ENCODE data around the gene ADAMTS15. TPM values are rescaled to one million over a fixed set of nuclear protein-coding genes. Genes with fewer than 3 reads are reported as not detected.
"Not testable (repeated sequence)": the region's sequence is repeated elsewhere in the genome, so short reads cannot be mapped to it uniquely, and the experiment has no call there.

ADAMTS15 gene
- total and polyA plus RNA-seq, 11 donors = 5.3 to 71.0 (median 16.7) TPM

- intact Hi-C loops (cut with DNase I) = loop anchor here in 9 of 10 donors (1.0 to 10.0 kb wide), 11 partner anchors 293 to 548 kb away; no protein-coding TSS in a partner anchor
- H3K9me3 ChIP-seq = no peaks in the 10 kb centered on the region
- no peak for TF ChIP-seq POLR2A (IDR thresholded peaks at IDR 0.05)
- peak; percentile 69 to 87 (median 76) for TF ChIP-seq CTCF (IDR thresholded peaks at IDR 0.05)
- peaks cover 0 to 19% (median 9%) of the 10 kb centered on the region in 12 donors for H3K4me1 ChIP-seq
- H3K4me3 ChIP-seq = peak overlapping the region; percentile 9 to 70 (median 58)
- DNase-seq (peak; percentile 73 to 83 (median 77)), ATAC-seq (peak; percentile 76 to 91 (median 90))
- peaks cover 0 to 17% (median 0%) of the 10 kb centered on the region in 9 donors for H3K27me3 ChIP-seq
- 0 to 1% (median 0%) methylated on average over 20 of the region's 20 CpGs for WGBS, 4 donors
- no peaks in the 10 kb centered on the region for H3K36me3 ChIP-seq
- H3K27ac ChIP-seq = peak overlapping the region in 11 of 12 donors; percentile 33 to 82 (median 72)
These were observed 13.8 kb upstream of the ADAMTS15 start for GRCh38 chr11:130434521-130435223.

GRCh38 chr11:130435671-130436070 is 12.8 kb upstream of the ADAMTS15 start:
- TF ChIP-seq CTCF (IDR thresholded peaks at IDR 0.05) (no peak), POLR2A (IDR thresholded peaks at IDR 0.05) (no peak)
- intact Hi-C loops (cut with DNase I) = loop anchor here in 7 of 10 donors (1.0 to 10.0 kb wide), 7 partner anchors 292 to 459 kb away; no protein-coding TSS in a partner anchor
- Histone ChIP-seq H3K4me1 (peaks cover 0 to 19% (median 9%) of the 10 kb centered on the region in 12 donors), H3K27ac (no peak overlapping the region), H3K9me3 (no peaks in the 10 kb centered on the region), H3K36me3 (no peaks in the 10 kb centered on the region), H3K27me3 (peaks cover 0 to 7% (median 0%) of the 10 kb centered on the region in 9 donors), H3K4me3 (no peak overlapping the region)
- 52 to 63% (median 56%) methylated on average over 4 of the region's 4 CpGs for WGBS, 4 donors
- DNase-seq (peak in 1 of 5 donors; percentile 30), ATAC-seq (no peak)

- DNase-seq (peak in 1 of 5 donors; percentile 13), ATAC-seq (no peak)
- 77 to 86% (median 80%) methylated on average over 3 of the region's 3 CpGs for WGBS, 4 donors
- peaks cover 0 to 19% (median 9%) of the 10 kb centered on the region in 12 donors for H3K4me1 ChIP-seq
- no peak overlapping the region for H3K27ac ChIP-seq
- intact Hi-C loops (cut with DNase I) = loop anchor here in 2 of 10 donors (5.0 to 10.0 kb wide), 3 partner anchors 291 to 459 kb away; no protein-coding TSS in a partner anchor
- H3K4me3 ChIP-seq = no peak overlapping the region
- H3K27me3 ChIP-seq = peaks cover 0 to 7% (median 0%) of the 10 kb centered on the region in 9 donors
- peaks cover 0 to 4% (median 0%) of the 10 kb centered on the region in 12 donors for H3K9me3 ChIP-seq
- H3K36me3 ChIP-seq = no peaks in the 10 kb centered on the region
- TF ChIP-seq CTCF (IDR thresholded peaks at IDR 0.05) (no peak), POLR2A (IDR thresholded peaks at IDR 0.05) (no peak)
These were observed 12.3 kb upstream of the ADAMTS15 start for GRCh38 chr11:130436171-130436570.

GRCh38 chr11:130437848-130438247 is 10.6 kb upstream of the ADAMTS15 start:
- intact Hi-C loops (cut with DNase I) = loop anchor here in 3 of 10 donors (2.0 to 10.0 kb wide), 4 partner anchors 289 to 457 kb away; no protein-coding TSS in a partner anchor
- TF ChIP-seq POLR2A (IDR thresholded peaks at IDR 0.05) (no peak), CTCF (IDR thresholded peaks at IDR 0.05) (no peak)

GRCh38 chr11:130438401-130439159 is 9.9 kb upstream of the ADAMTS15 start:
- intact Hi-C loops (cut with DNase I) = loop anchor here in 3 of 10 donors (2.0 to 10.0 kb wide), 4 partner anchors 289 to 456 kb away; no protein-coding TSS in a partner anchor
- peak in 1 of 5 donors; percentile 4 for DNase-seq
- H3K4me3 ChIP-seq, ATAC-seq, H3K27ac ChIP-seq, H3K27me3 ChIP-seq, H3K36me3 ChIP-seq, H3K9me3 ChIP-seq: not testable (repeated sequence)
- peaks cover 0 to 17% (median 9%) of the 10 kb centered on the region in 12 donors for H3K4me1 ChIP-seq
- 89 to 96% (median 92%) methylated on average over 10 of the region's 10 CpGs for WGBS, 4 donors

More at GRCh38 chr11:130437848-130438247, 10.6 kb upstream of the ADAMTS15 start:
- WGBS, 4 donors = 90 to 99% (median 97%) methylated on average over 7 of the region's 7 CpGs
- H3K9me3 ChIP-seq = peaks cover 0 to 4% (median 0%) of the 10 kb centered on the region in 12 donors
- peaks cover 0 to 15% (median 9%) of the 10 kb centered on the region in 12 donors for H3K4me1 ChIP-seq
- no peak overlapping the region for H3K4me3 ChIP-seq
- H3K36me3 ChIP-seq = no peaks in the 10 kb centered on the region
- H3K27me3 ChIP-seq = peaks cover 0 to 4% (median 0%) of the 10 kb centered on the region in 9 donors
- DNase-seq (peak in 1 of 5 donors; percentile 13), ATAC-seq (no peak)
- no peak overlapping the region for H3K27ac ChIP-seq

Data from heart left ventricle (tissue), 16 donors.